GM10248 (cell line): ENCODE data around the gene CDH7.

Experiments
- CTCF ChIA-PET: fragments of 300-600 bp; sonication (Branson Sonifier 250); formaldehyde crosslinking; extraction: SDS; loops from one replicate; lab custom pipeline; 2021; ENCODE audit warnings: antibody characterized with exemption; lab: Yijun Ruan, JAX
- POLR2A ChIA-PET: fragments of 350-650 bp; sonication (Branson Sonifier 250); formaldehyde crosslinking; extraction: SDS; loops from one replicate; lab custom pipeline; 2020; ENCODE audit warnings: antibody characterized with exemption; lab: Yijun Ruan, JAX
- DNase-seq: peaks from one replicate; pipeline ENCODE4 v3.0.0; 2012; ENCODE audit errors: extremely low spot score
- CTCF ChIP-seq: IDR thresholded peaks from 2 replicates; pipeline ENCODE4 v1.5.1; 2012; ENCODE audit warnings: mild to moderate bottlenecking, low read depth; ENCODE audit errors: extremely low read depth, missing control alignments, control extremely low read depth

The CDH7 gene

GRCh38 chr18:65752625-65753325 lies 2.0 kb downstream of the CDH7 start:
- no peak for TF ChIP-seq CTCF
- CTCF ChIA-PET, result interaction anchor here (0.9 to 2.1 kb wide), 5 partner anchors 10 to 1715 kb away, joined by 3 to 6 read pairs (median 4); no protein-coding TSS in a partner anchor
- DNase-seq, result no peak
- POLR2A ChIA-PET, result no interaction called here

GRCh38 chr18:65753520-65753919 lies 2.7 kb downstream of the CDH7 start:
- CTCF ChIA-PET, result interaction anchor here (0.9 to 2.1 kb wide), 5 partner anchors 10 to 1716 kb away, joined by 3 to 6 read pairs (median 4); no protein-coding TSS in a partner anchor
- TF ChIP-seq CTCF, result peak; percentile 30
- POLR2A ChIA-PET, result no interaction called here
- no peak for DNase-seq

- POLR2A ChIA-PET, result no interaction called here
- no peak for TF ChIP-seq CTCF
These were observed 3.3 kb downstream of the CDH7 start for GRCh38 chr18:65754121-65754520.

GRCh38 chr18:65755616-65756015 lies 4.8 kb downstream of the CDH7 start:
- CTCF ChIA-PET, result interaction anchor here (0.9 kb wide), 1 partner anchor 9 kb away, joined by 4 read pairs; no protein-coding TSS in a partner anchor
- POLR2A ChIA-PET, result no interaction called here
- TF ChIP-seq CTCF, result no peak
- no peak for DNase-seq

More at GRCh38 chr18:65754121-65754520, 3.3 kb downstream of the CDH7 start:
- DNase-seq, result no peak
- CTCF ChIA-PET, result interaction anchor here (0.9 to 2.1 kb wide), 6 partner anchors 8 to 1716 kb away, joined by 3 to 6 read pairs (median 4); no protein-coding TSS in a partner anchor

GRCh38 chr18:65760457-65760856 lies 9.6 kb downstream of the CDH7 start:
- DNase-seq, result no peak
- ChIA-PET CTCF (interaction anchor here (1.4 to 1.6 kb wide), 2 partner anchors 9 to 11 kb away, joined by 3 read pairs; no protein-coding TSS in a partner anchor), POLR2A (no interaction called here)
- TF ChIP-seq CTCF, result no peak

GRCh38 chr18:65761636-65762295 lies 11.0 kb downstream of the CDH7 start:
- no peak for DNase-seq
- no peak for TF ChIP-seq CTCF
- POLR2A ChIA-PET, result no interaction called here
- CTCF ChIA-PET, result interaction anchor here (0.9 kb wide), 1 partner anchor 8 kb away, joined by 3 read pairs; no protein-coding TSS in a partner anchor
